Vagina (tissue), 2 donors: ENCODE results near the gene DPP10.

Experiments used
- CTCF ChIP-seq, 3 experiments: fragments of 450-650 bp in 2 of 3; fragments of 200-600 bp in 1 of 3; sonication (generic) in 1 of 3; IDR thresholded peaks; one replicate each; pipeline ENCODE4 v1.5.1; 2017 to 2019; ENCODE audit warnings: antibody characterized with exemption in 3 of 3, mild to moderate bottlenecking in 2 of 3, moderate library complexity in 2 of 3
- POLR2A ChIP-seq, 2 donors: fragments of 450-650 bp; IDR thresholded peaks; one replicate each; pipeline ENCODE4 v1.6.1; 2017; ENCODE audit warnings: antibody characterized with exemption in 2 of 2, mild to moderate bottlenecking in 2 of 2, moderate library complexity in 2 of 2
- POLR2AphosphoS5 ChIP-seq, 2 donors: sonication (generic); formaldehyde crosslinking; IDR thresholded peaks; one replicate each; pipeline ENCODE4 v1.9.0; 2017; ENCODE audit warnings: antibody characterized with exemption in 2 of 2, mild to moderate bottlenecking in 2 of 2, low read depth in 1 of 2; ENCODE audit not compliant: insufficient read depth in 1 of 2

GRCh38 chr2:115568643-115569042 is 1126.2 kb downstream of the DPP10 start:
- TF ChIP-seq CTCF (IDR thresholded peaks at IDR 0.05) (no peak), POLR2A (IDR thresholded peaks at IDR 0.05) (no peak), POLR2AphosphoS5 (IDR thresholded peaks at IDR 0.05; ENCODE audit: insufficient read depth in 1 of 2, low read depth in 1 of 2) (no peak)
